ENCODE data around the gene ATP2A2. TPM values are rescaled to one million over a fixed set of nuclear protein-coding genes. Genes with fewer than 3 reads are reported as not detected.

Gene ATP2A2
- total and polyA plus RNA-seq, 2 of the 8 experiments (the other 6 are each of a cell fraction or from before 2014, with no cell fraction given) = 86.1 to 271 TPM

GRCh38 chr12:110343114-110343513 lies 62.1 kb downstream of the ATP2A2 start:
- Histone ChIP-seq H2BK20ac (ENCODE audit: low read length) (no peak overlapping the region), H4K20me1 (replicated peaks in 1 of 2; ENCODE audit: control insufficient read depth in 1 of 2, insufficient read depth in 2 of 2, low read length in 2 of 2) (peaks cover 7 to 8% of the 10 kb centered on the region in 2 experiments), H3K14ac (ENCODE audit: insufficient read length) (no peak overlapping the region), H2BK15ac (ENCODE audit: low read length) (no peak overlapping the region), H3K79me2 (ENCODE audit: control insufficient read depth in 1 of 2, insufficient read depth in 2 of 2, low read length in 2 of 2) (no peaks in the 10 kb centered on the region), H2BK120ac (replicated peaks; ENCODE audit: low read depth, low read length) (no peak overlapping the region), H3K4ac (replicated peaks; ENCODE audit: insufficient read length, low read depth, low read length) (no peak overlapping the region), H2AFZ (ENCODE audit: low read length) (no peak overlapping the region), H4K8ac (ENCODE audit: extremely low read depth, insufficient read depth, low read length) (no peak overlapping the region), H3K23ac (ENCODE audit: insufficient read length) (no peak overlapping the region), H3K4me1 (replicated peaks in 1 of 4; ENCODE audit: control insufficient read depth in 3 of 4, insufficient read depth in 4 of 4, low read length in 3 of 4) (no peaks in the 10 kb centered on the region; a peak in 2 of 7 replicates), H3K4me2 (ENCODE audit: insufficient read depth in 1 of 2, low read depth in 2 of 2, low read length in 2 of 2) (no peak overlapping the region), H3K79me1 (ENCODE audit: low read depth, low read length) (peaks cover 6% of the 10 kb centered on the region; the same call in 1 of the 2 replicates), H3K27ac (ENCODE audit: low read depth, low read length) (no peak overlapping the region), H2BK5ac (ENCODE audit: low read depth, low read length) (no peak overlapping the region), H2BK12ac (ENCODE audit: low read depth, low read length) (no peak overlapping the region), H3K9ac (replicated peaks in 1 of 4; ENCODE audit: extremely low read depth in 1 of 4, low read depth in 3 of 4, low read length in 3 of 4) (no peak overlapping the region), H4K91ac (replicated peaks; ENCODE audit: insufficient read length, low read length) (no peak overlapping the region), H4K5ac (ENCODE audit: insufficient read length, low read depth, low read length) (no peak overlapping the region), H3K4me3 (ENCODE audit: extremely low read depth in 1 of 4, insufficient read depth in 2 of 4, low read depth in 3 of 4, low read length in 4 of 4) (no peak overlapping the region), H3K56ac (replicated peaks; ENCODE audit: insufficient read length, low read depth, low read length) (no peak overlapping the region), H3K27me3 (replicated peaks in 1 of 4; ENCODE audit: control insufficient read depth in 3 of 4, extremely low read depth in 1 of 4, insufficient read depth in 3 of 4, low read length in 3 of 4) (no peaks in the 10 kb centered on the region), H3K9me3 (ENCODE audit: insufficient read depth in 2 of 2, low read depth in 1 of 2, low read length in 1 of 2) (no peaks in the 10 kb centered on the region), H3K18ac (ENCODE audit: extremely low read depth, low read length) (no peak overlapping the region), H3K36me3 (ENCODE audit: control insufficient read depth in 2 of 4, insufficient read depth in 4 of 4, low read length in 3 of 4) (peaks cover 75 to 100% (median 88%) of the 10 kb centered on the region in 4 experiments), H3K23me2 (ENCODE audit: low read depth, low read length) (no peaks in the 10 kb centered on the region), H2AK5ac (ENCODE audit: low read depth, low read length) (no peak overlapping the region)
- DNase-seq (ENCODE audit: low read depth in 1 of 2, low spot score in 2 of 2) (no peak), FAIRE-seq (no peak)
- ChIA-PET POLR2A (ENCODE audit: partially characterized antibody) (interaction anchor here (1.3 to 2.2 kb wide), 3 partner anchors 10 to 59 kb away, joined by 3 to 5 read pairs (median 4); no protein-coding TSS in a partner anchor), CTCF (ENCODE audit: partially characterized antibody) (interaction anchor here (0.8 to 1.5 kb wide), 3 partner anchors 13 to 226 kb away, joined by 3 to 5 read pairs (median 4); no protein-coding TSS in a partner anchor)
- no peak for TF ChIP-seq NANOG (IDR thresholded peaks at IDR 0.05; ENCODE audit: insufficient read depth, low read depth, low read length, poor library complexity, severe bottlenecking)
- TF ChIP-seq EP300 (IDR thresholded peaks at IDR 0.05; ENCODE audit: borderline replicate concordance in 1 of 2, low read depth in 2 of 2, low read length in 2 of 2) = no peak
- TF ChIP-seq YY1 (IDR thresholded peaks at IDR 0.05; ENCODE audit: low read depth, low read length) = no peak
- TF ChIP-seq CTBP2 (IDR thresholded peaks at IDR 0.05; ENCODE audit: borderline replicate concordance, insufficient read depth, insufficient read length, low read length) = no peak
- TF ChIP-seq ASH2L (IDR thresholded peaks at IDR 0.05; ENCODE audit: low read length) = no peak
- no peak for TF ChIP-seq CHD1 (IDR thresholded peaks at IDR 0.05; ENCODE audit: low read depth, low read length)
- no peak for TF ChIP-seq RXRA (IDR thresholded peaks at IDR 0.05; ENCODE audit: insufficient read depth, low read depth, low read length)
- no peak for TF ChIP-seq CHD2 (IDR thresholded peaks at IDR 0.05; ENCODE audit: low read length)
- no peak for TF ChIP-seq EGR1 (IDR thresholded peaks at IDR 0.05; ENCODE audit: borderline replicate concordance, low read depth, low read length)
- TF ChIP-seq HDAC2 (IDR thresholded peaks at IDR 0.05; ENCODE audit: borderline replicate concordance in 1 of 2, low read depth in 2 of 2, low read length in 2 of 2) = no peak
- TF ChIP-seq TCF12 (IDR thresholded peaks at IDR 0.05; ENCODE audit: low read depth, low read length) = no peak
- no peak for TF ChIP-seq RAD21 (IDR thresholded peaks at IDR 0.05 in 1 of 2, conservative IDR thresholded peaks at IDR 0.05 in 1 of 2; ENCODE audit: low read depth in 2 of 2, low read length in 2 of 2)
- 93% methylated on average over 5 of the region's 5 CpGs; no CpG with 5 or more reads in 1 of the 2 experiments for WGBS, 2 experiments (ENCODE audit: extremely low coverage in 1 of 2, insufficient coverage in 1 of 2, insufficient read length in 1 of 2, insufficient replicate concordance in 2 of 2, low coverage in 1 of 2, low lambda C conversion rate in 2 of 2, missing lambda C conversion rate in 1 of 2)
